Lung microvascular endothelial cell (primary cell): ENCODE measurements around the gene AIFM2. TPM values are rescaled to one million over a fixed set of nuclear protein-coding genes. Genes with fewer than 3 reads are reported as not detected.
A peak's percentile ranks its signal among the peaks of the same experiment; 100 is the strongest.

Source experiments
- DNase-seq, 2 donors: peaks; one replicate each; pipeline versions ENCODE4 v3.0.0 to v3.0.0-alpha.2; 2010; ENCODE audit warnings: low read depth in 2 of 2
- total RNA-seq: library from RNA; depleted of rRNA; stranded (reverse); fragments of >200 nt; gene quantifications from 2 replicates; pipeline ENCODE4 v1.2.1, GENCODE V29; 2014

Gene AIFM2
- total RNA-seq, 1 donor from 2014 or later, result 0.40 TPM

DNA sequence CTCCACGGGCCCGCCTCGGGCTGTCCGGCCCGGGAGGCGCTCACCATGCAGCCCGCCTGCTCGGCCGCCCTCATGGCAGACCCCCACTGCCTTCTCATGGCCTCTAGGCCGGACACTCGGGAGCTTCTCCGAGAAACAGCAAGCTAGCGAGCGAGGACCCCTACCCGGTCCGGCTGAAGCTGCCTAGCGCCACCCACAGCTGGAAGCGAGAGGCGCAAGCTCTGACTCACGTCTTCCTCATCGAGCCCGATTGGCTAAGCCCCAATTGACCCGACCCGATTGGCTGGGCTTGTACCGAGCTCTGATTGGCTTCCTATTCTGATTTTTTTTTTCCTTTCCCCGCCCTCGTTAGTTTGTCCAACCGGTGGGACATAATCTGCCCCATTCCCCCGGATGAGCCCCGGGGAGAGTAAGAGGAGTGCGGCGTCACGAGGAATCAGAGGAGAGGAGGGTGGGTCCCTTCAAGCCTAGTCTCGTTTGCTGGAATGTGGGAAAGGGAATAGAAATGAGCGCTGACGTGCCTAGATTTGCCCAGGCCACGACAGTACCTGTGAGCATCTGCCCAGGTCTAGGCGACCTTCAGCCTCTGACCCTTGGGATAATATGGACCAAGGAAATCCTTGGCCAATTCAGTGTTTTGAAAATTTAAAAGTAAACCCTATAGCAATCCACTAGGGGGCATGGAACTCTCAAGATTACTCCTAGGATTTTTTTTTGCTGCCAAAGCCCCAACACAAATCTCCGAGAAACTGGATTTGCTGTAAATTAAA lies 14.0 kb upstream of the AIFM2 start, which contains the start of gene TYSND1:
TSS of gene TYSND1 (minus strand) at position 212 of the 770 bp plus-strand sequence. CDS start at position 98, 114 bp downstream.
- peak; percentile 98 for DNase-seq

DNA sequence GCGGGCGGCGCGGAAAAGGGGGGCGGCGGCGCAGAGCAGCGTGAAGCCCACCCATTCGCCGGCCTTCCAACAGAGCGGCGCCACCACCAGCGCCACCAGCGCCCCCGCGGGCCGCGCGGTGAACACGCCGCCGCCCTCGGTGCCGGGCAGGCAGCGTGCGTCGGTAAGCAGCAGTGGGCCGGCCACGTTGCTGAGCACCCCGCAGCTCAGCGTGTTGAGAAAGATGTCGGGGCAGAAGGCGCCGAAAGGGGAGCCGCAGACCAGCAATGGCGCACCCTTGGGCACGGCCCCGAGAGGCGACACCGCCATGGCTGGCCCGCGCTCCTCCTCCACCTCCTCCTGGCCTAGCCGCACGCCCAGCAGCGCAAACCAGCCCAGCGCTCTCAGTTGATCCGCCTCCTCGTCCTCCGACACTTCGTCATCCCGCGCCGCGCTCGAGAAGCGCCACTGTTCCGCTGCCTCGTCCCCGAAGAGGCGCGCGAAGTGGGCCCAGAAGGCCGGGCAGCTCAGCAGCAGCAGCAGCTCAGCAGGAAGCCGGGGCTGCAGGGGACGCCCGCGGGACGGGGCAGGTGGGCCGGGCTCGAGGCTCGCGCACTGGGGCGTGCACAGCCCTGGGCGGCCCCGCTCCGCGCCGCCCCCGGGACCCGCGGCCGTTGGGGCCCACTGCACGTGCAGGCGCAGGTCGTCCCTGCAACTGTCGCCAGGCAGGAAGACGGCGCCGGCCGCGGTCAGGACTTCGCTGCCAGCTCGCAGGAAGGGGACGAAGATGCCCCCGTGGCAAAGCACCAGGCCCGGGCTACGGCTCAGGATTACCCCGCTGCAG lies 13.3 kb upstream of the AIFM2 start:
- DNase-seq, result peak; percentile 70 to 78

- DNase-seq, result no peak
Measured at GRCh38 chr10:70145166-70145665, 12.6 kb upstream of the AIFM2 start.

- DNase-seq, result no peak
Measured at GRCh38 chr10:70144372-70145110, 11.9 kb upstream of the AIFM2 start.

GRCh38 chr10:70142555-70142954 lies 9.9 kb upstream of the AIFM2 start:
- DNase-seq, result no peak

DNA sequence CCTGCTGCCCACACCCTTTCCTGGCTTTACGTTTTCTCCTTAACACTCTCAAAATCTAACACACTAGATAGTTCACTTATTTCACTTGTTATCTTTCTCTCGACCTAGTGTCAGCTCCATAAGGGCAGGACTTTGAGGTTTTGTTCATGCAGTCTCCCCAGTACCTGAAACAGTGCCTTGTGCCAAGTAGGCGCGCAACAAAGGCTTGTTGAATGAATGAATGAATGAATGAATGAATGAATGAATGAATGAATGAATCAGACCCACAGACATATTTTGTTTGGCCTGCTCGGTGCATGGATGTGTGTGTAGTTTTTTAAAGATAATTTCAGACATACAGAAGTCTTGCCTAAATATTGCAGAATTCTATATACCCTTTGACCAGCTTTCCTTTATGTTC lies 7.7 kb upstream of the AIFM2 start:
- DNase-seq, result no peak

DNA sequence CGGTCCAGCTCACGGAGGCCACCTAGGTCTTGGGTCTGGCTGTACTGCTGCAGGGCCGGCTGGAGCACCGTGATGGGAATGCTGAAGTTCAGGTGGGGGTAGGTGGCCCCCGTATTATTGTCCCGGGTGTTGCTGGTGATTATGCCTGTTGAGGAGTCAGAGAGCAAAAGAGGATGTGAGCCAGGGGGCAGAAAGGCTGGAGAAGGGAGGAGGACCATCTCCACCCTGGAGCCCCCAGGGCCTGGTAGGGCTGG lies 7.3 kb upstream of the AIFM2 start:
- no peak for DNase-seq

GRCh38 chr10:70139151-70139996 lies 6.7 kb upstream of the AIFM2 start:
- no peak for DNase-seq

DNA sequence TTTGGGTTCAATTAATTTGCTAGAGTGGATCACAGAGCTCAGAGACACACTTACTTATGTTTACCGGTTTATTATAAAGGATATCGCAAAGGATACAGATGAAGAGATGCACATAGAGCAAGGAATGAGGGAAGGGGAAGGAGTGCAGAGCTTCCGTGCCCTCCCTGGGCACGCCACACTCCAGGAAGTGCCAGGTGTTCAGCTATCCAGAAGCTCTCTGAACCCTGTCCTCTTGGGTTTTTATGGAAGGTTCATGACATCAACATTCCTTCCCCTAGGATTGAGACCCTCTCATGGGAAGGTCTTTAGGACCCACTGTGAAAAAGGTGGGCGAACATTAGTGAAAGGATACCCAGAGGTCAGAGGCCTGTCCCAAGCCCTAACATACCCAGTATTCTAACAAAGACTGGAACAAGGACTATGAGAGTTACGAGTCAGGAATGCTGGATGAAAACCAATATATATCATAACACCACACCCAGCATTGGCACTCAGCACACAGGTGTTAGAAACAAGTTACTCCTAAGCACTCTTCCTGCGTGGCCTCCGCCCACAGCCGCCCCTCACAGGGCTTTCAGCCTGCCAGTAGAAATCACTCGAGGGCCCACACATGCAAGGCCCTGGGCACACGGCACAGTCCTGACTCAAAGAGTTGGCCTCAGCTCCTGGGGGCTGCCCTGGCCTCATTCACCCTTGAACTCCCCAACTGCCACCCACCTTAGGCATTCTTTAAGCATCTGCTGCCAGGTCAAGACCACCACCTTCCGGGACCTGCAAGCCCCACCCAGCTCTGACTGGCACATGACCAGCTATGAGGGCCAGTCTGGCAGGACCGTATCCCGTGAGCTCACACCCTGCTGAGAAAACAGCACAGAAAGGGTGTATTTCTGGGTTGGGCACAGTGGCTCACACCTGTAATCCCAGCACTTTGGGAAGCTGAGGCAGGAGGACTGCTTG lies 5.6 kb upstream of the AIFM2 start:
- DNase-seq, result no peak

GRCh38 chr10:70137135-70137534 lies 4.5 kb upstream of the AIFM2 start:
- no peak for DNase-seq

DNA sequence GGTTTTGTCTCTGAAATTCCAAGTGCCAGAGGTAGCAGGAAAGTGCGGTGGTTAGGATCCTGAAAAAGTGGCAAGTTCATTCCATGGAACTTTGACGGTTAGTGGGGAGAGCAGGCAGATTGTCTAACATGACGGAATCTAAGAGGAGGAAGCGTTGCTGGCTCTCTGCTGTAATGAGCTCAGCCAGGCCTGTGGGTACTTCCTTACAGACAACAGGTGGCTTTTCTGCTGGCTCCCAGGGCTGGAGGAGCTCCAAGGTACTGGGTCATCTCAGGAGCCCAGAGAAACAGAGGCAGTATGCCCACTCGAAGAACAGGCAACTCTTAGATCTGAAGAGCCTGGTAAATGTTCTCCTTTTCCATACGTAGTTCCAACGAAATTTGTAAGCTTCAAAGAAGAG lies 3.1 kb upstream of the AIFM2 start:
- DNase-seq, result no peak

- no peak for DNase-seq
Measured at GRCh38 chr10:70135046-70135445, 2.4 kb upstream of the AIFM2 start.

GRCh38 chr10:70131560-70131937 lies 1.1 kb downstream of the AIFM2 start:
- no peak for DNase-seq

DNA sequence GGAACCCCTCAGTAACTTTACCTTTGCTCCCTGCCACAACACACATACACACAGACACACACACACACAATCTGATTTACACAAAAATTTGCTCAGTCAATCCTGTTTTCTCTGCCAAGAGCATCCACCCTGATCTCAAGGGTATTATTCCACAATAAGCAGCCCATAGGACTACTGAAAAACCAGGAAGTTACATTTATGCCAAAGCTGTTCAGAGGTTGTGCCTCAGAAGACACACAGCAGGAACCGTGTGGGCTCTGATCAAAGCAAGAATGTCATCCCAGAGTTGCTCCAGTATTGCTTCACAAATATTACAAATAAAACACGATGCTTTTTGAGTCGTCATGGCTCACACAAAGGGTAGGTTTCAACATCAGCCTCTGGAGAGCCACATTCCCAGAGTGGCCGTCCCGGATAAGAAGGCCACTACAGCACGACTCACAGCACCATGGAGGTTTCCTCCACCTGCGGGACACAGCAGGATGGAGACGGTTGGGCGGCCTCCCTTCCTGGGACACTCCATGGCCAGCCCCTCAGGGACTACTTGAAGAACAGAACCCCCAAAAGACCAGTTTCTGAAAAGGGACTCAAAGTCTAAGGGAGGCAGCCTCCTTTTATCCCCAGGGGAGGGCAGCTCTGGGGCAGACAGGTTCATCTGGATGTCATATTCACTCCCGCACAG lies 1.6 kb downstream of the AIFM2 start:
- DNase-seq, result no peak

DNA sequence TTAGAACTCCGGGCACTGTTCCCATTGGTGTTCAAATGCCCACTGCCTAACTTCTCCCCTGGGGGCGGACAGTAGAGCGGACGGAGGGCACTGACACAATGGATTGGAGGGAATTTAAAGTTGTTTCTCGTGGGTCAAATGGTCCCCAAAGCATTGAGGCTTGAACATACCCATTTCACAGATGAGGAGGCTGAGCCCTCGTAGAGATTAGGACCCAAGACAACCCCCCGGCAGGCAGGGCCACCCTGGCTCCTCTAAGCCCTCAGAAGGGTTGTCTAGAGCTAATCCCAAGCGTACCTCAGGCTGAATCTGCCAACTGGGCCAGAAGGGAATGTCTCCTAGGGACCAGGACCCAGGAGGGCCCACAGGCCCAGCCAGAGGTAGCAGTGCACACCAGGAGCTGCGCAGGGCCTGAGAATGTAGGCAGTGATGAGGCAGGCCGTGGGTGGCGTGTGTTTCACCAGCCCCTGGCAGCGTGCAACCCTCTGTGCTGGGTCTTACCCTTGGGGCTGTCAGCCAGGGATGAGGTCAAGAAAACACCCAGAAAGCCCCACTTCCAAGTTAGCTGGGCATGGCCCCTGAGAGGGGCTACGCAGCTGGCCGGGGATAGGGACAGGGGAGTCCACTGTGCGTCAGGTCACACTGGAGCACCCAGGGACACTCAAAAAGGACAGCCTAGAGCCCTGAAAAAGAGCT lies 5.8 kb downstream of the AIFM2 start:
- no peak for DNase-seq

GRCh38 chr10:70125918-70126552 lies 6.6 kb downstream of the AIFM2 start:
- DNase-seq, result no peak

GRCh38 chr10:70124918-70125317 lies 7.7 kb downstream of the AIFM2 start:
- no peak for DNase-seq

- DNase-seq, result no peak
Measured at GRCh38 chr10:70124415-70124814, 8.2 kb downstream of the AIFM2 start.
